Neuronal stem cell (in vitro differentiated cells): ENCODE results near the gene THAP12.

Experiments
- DNase-seq: peaks from one replicate; pipeline ENCODE4 v3.0.0-alpha.2; 2013; ENCODE audit warnings: low spot score
- H2AFZ ChIP-seq: one replicate; pipeline ENCODE4 v1.6.1; 2013; ENCODE audit warnings: mild to moderate bottlenecking, low read length, inconsistent platforms
- H2AK5ac ChIP-seq: 2 replicates; pipeline ENCODE4 v1.6.1; 2013; ENCODE audit warnings: low read depth, mild to moderate bottlenecking, inconsistent platforms, low read length, moderate library complexity, mixed read lengths
- H2BK120ac ChIP-seq: 2 replicates; pipeline ENCODE4 v1.6.1; 2013; ENCODE audit warnings: low read depth, mild to moderate bottlenecking, inconsistent platforms, low read length, moderate library complexity, mixed read lengths
- H2BK12ac ChIP-seq: one replicate; pipeline ENCODE4 v1.6.1; 2013; ENCODE audit warnings: low read length, inconsistent platforms
- H2BK15ac ChIP-seq: 2 replicates; pipeline ENCODE4 v1.6.1; 2013; ENCODE audit warnings: mild to moderate bottlenecking, low read length, inconsistent platforms, mixed read lengths
- H2BK5ac ChIP-seq: one replicate; pipeline ENCODE4 v1.6.1; 2013; ENCODE audit warnings: inconsistent platforms, mild to moderate bottlenecking, low read length, moderate library complexity
- H3K14ac ChIP-seq: one replicate; pipeline ENCODE4 v1.6.1; 2013; ENCODE audit warnings: low read length, inconsistent platforms
- H3K18ac ChIP-seq: 2 replicates; pipeline ENCODE4 v1.6.1; 2013; ENCODE audit warnings: low read length, inconsistent platforms
- H3K23ac ChIP-seq: 2 replicates; pipeline ENCODE4 v1.6.1; 2013; ENCODE audit warnings: low read depth, mild to moderate bottlenecking, mixed read lengths, low read length, inconsistent platforms; ENCODE audit not compliant: poor library complexity
- H3K27ac ChIP-seq: replicated peaks from 3 replicates; pipeline ENCODE4 v1.5.1; 2013; ENCODE audit warnings: low read length, inconsistent platforms
- H3K27me3 ChIP-seq, 3 experiments: 2 replicates each; pipeline ENCODE4 v1.6.1; 2013; ENCODE audit warnings: low read length in 3 of 3, mild to moderate bottlenecking in 2 of 3, inconsistent platforms in 1 of 3, low read depth in 1 of 3, mixed read lengths in 1 of 3, moderate library complexity in 1 of 3; ENCODE audit not compliant: control insufficient read depth in 3 of 3, insufficient read depth in 3 of 3
- H3K36me3 ChIP-seq, 2 donors: replicated peaks in 1 of 2; 2 replicates each; pipeline ENCODE4 v1.6.1; 2013; ENCODE audit warnings: low read length in 2 of 2; ENCODE audit not compliant: control insufficient read depth in 2 of 2, insufficient read depth in 2 of 2
- H3K4ac ChIP-seq: 2 replicates; pipeline ENCODE4 v1.6.1; 2013; ENCODE audit warnings: inconsistent platforms, mild to moderate bottlenecking, low read length, moderate library complexity
- H3K4me1 ChIP-seq, 2 donors: 1 replicate in 1 of 2; 2 replicates in 1 of 2; pipeline ENCODE4 v1.6.1; 2013; ENCODE audit warnings: low read length in 2 of 2, low read depth in 1 of 2; ENCODE audit not compliant: control insufficient read depth in 2 of 2, insufficient read depth in 1 of 2
- H3K4me2 ChIP-seq: one replicate; pipeline ENCODE4 v1.6.1; 2013; ENCODE audit warnings: mild to moderate bottlenecking, low read length, inconsistent platforms; ENCODE audit not compliant: insufficient read depth, poor library complexity, severe bottlenecking
- H3K4me3 ChIP-seq, 2 donors: 2 replicates each; pipeline ENCODE4 v1.5.1; 2013; ENCODE audit warnings: low read length in 2 of 2, mild to moderate bottlenecking in 2 of 2, inconsistent platforms in 1 of 2, moderate library complexity in 1 of 2
- H3K79me1 ChIP-seq: one replicate; pipeline ENCODE4 v1.6.1; 2013; ENCODE audit warnings: low read depth, mild to moderate bottlenecking, inconsistent platforms, low read length, moderate library complexity
- H3K9ac ChIP-seq: one replicate; pipeline ENCODE4 v1.6.1; 2013; ENCODE audit warnings: mild to moderate bottlenecking, low read depth, low read length, inconsistent platforms; ENCODE audit not compliant: poor library complexity
- H3K9me3 ChIP-seq, 2 donors: replicated peaks in 1 of 2; 2 replicates each; pipeline versions ENCODE3 to v1.6.1; 2013; ENCODE audit warnings: low read length in 2 of 2, mild to moderate bottlenecking in 2 of 2, inconsistent platforms in 1 of 2, low read depth in 1 of 2, mixed read lengths in 1 of 2, moderate library complexity in 1 of 2; ENCODE audit not compliant: control insufficient read depth in 2 of 2, insufficient read depth in 1 of 2
- H4K8ac ChIP-seq: one replicate; pipeline ENCODE4 v1.6.1; 2013; ENCODE audit warnings: low read depth, mild to moderate bottlenecking, inconsistent platforms, low read length, moderate library complexity
- H4K91ac ChIP-seq: one replicate; pipeline ENCODE4 v1.6.1; 2013; ENCODE audit warnings: low read length, low read depth, mild to moderate bottlenecking, inconsistent platforms; ENCODE audit not compliant: poor library complexity
- WGBS, 2 donors: extraction: QIAGEN DNeasy Blood & Tissue Kit; methylation state at CpG; one replicate each; pipeline ENCODE4 v1.1.7; 2013; ENCODE audit warnings: missing lambda C conversion rate in 2 of 2, mixed read lengths in 1 of 2; ENCODE audit not compliant: insufficient read length in 2 of 2, insufficient replicate concordance in 1 of 2; ENCODE audit errors: extremely low coverage in 2 of 2; 5-methylcytosine and 5-hydroxymethylcytosine counted together

The THAP12 gene

DNA sequence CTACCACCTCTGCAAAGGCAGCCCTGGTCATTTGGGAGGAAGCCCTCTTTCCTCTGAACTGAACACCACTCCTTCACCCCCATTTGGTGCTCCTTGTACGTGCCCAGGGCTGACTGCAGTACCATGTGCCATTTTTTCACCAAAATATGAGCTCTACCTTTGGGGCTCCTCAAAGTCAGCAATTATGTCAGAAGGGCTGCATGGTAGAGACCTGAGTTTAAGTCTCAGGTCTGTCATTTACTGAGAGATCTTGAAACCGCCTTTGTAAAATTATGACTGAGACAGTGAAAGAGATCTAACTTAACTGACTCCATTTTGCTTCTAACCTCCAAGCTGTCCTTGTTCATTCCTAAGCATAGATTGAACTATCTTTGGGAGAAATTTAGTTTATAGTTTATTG is 58.0 kb downstream of the THAP12 start:
- Histone ChIP-seq H3K4me1 (peaks cover 2 to 7% of the 10 kb centered on the region in 2 donors), H3K27me3 (peaks cover 4 to 45% (median 28%) of the 10 kb centered on the region in 3 experiments), H3K23ac (no peak overlapping the region), H3K4me3 (no peak overlapping the region), H2BK12ac (no peak overlapping the region), H2AFZ (no peak overlapping the region), H2BK5ac (no peak overlapping the region), H3K9ac (no peak overlapping the region), H2BK15ac (no peak overlapping the region), H3K36me3 (no peaks in the 10 kb centered on the region), H2AK5ac (no peak overlapping the region), H2BK120ac (no peak overlapping the region), H3K18ac (no peak overlapping the region), H4K91ac (no peak overlapping the region), H3K4me2 (no peak overlapping the region), H3K9me3 (no peaks in the 10 kb centered on the region), H3K14ac (no peak overlapping the region), H3K4ac (no peak overlapping the region), H4K8ac (no peak overlapping the region), H3K27ac (no peak overlapping the region), H3K79me1 (no peaks in the 10 kb centered on the region)
- WGBS, 2 donors: no CpG with 5 or more reads among the region's 2 CpGs
- no peak for DNase-seq

DNA sequence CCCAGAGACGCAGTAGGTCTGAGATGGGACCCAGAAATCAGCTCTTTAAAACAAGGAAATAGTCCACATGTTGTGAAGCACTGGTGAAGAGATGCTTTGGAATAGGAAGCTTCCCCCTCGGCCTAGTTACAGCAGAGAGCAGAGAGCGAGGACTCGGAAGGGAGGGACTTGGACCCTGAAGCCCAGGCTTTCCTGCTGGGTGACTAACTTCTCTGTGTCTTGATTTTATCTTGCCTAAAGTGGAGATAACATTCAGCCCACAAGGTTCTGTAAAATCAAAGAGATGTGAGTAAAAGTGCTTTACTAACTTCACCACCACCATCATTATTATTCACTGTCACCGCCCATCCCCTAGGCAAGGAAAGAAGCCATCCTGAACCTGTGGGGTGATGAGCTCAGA is 58.4 kb downstream of the THAP12 start:
- no peak overlapping the region for H3K4me3 ChIP-seq
- H2AK5ac ChIP-seq: no peak overlapping the region
- no peak overlapping the region for H3K14ac ChIP-seq
- H3K9me3 ChIP-seq: no peaks in the 10 kb centered on the region
- no peak overlapping the region for H3K4me2 ChIP-seq
- H3K27me3 ChIP-seq: peaks cover 4 to 48% (median 28%) of the 10 kb centered on the region in 3 experiments
- no peak overlapping the region for H2BK120ac ChIP-seq
- WGBS, 2 donors: no CpG with 5 or more reads among the region's 5 CpGs
- H3K4me1 ChIP-seq: peaks cover under 1 to 6% of the 10 kb centered on the region in 2 donors
- H3K9ac ChIP-seq: no peak overlapping the region
- no peak for DNase-seq
- H3K23ac ChIP-seq: no peak overlapping the region
- H4K91ac ChIP-seq: no peak overlapping the region
- no peaks in the 10 kb centered on the region for H3K36me3 ChIP-seq
- no peak overlapping the region for H4K8ac ChIP-seq
- H2AFZ ChIP-seq: no peak overlapping the region
- no peak overlapping the region for H2BK12ac ChIP-seq
- H3K27ac ChIP-seq: no peak overlapping the region
- no peak overlapping the region for H2BK5ac ChIP-seq
- H3K79me1 ChIP-seq: no peaks in the 10 kb centered on the region
- no peak overlapping the region for H3K18ac ChIP-seq
- H3K4ac ChIP-seq: no peak overlapping the region
- no peak overlapping the region for H2BK15ac ChIP-seq

DNA sequence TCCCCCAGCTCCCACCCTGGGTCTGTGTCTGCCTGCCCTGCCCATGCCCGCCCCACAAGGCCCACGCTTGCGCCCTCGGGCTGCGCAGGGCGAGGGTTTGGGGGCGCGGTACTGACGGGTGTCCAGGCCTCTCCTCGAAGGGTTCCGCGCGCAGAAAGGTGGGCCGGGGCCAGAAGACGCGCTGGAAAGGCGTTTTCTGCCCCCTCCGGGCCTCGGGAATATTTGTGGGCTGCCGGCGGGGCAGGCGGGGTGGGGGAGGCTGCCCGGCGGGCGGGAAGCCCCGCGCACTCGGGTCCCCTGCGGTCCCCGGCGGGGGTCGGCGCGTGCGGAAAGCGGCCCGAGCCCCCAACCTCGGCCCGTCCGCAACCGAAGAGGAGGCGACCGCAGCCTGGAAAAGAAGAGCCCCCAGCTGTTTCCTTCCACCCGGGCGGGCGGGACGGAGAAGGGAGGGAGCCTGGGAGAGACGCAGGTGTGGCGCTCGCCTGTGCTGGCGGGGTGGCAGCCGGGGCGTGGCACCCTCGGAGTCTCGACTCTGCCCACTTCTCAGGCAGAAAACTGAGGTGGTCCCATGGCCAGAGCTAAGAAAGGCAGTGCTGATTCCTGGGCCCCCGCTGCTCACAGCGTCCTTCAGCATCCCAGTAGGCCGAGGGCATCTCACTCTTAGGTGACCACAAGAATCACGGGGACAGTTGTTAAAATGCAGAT is 59.0 kb downstream of the THAP12 start:
- no peaks in the 10 kb centered on the region for H3K36me3 ChIP-seq
- no peak overlapping the region for H4K91ac ChIP-seq
- peak overlapping the region; percentile 39 for H3K23ac ChIP-seq
- H3K4me1 ChIP-seq: peaks cover 0 to 3% of the 10 kb centered on the region in 2 donors
- peak overlapping the region; percentile 81 for H3K18ac ChIP-seq
- H4K8ac ChIP-seq: no peak overlapping the region
- peak overlapping the region; percentile 62 for H3K4me2 ChIP-seq
- H3K27ac ChIP-seq: no peak overlapping the region
- no peak for DNase-seq
- no peak overlapping the region for H2BK120ac ChIP-seq
- peak overlapping the region; percentile 58 for H2BK12ac ChIP-seq
- no peak overlapping the region for H3K4ac ChIP-seq
- H3K14ac ChIP-seq: no peak overlapping the region
- no CpG with 5 or more reads among the region's 59 CpGs for WGBS, 2 donors
- H2BK15ac ChIP-seq: peak overlapping the region; percentile 92
- peak overlapping the region; percentile 61 for H2AFZ ChIP-seq
- H3K9ac ChIP-seq: peak overlapping the region; percentile 79
- peaks cover 4 to 54% (median 28%) of the 10 kb centered on the region in 3 experiments for H3K27me3 ChIP-seq
- peak overlapping the region in 1 of 2 donors; percentile 69 for H3K4me3 ChIP-seq
- no peaks in the 10 kb centered on the region for H3K9me3 ChIP-seq
- H2AK5ac ChIP-seq: peak overlapping the region; percentile 6
- no peaks in the 10 kb centered on the region for H3K79me1 ChIP-seq
- no peak overlapping the region for H2BK5ac ChIP-seq

DNA sequence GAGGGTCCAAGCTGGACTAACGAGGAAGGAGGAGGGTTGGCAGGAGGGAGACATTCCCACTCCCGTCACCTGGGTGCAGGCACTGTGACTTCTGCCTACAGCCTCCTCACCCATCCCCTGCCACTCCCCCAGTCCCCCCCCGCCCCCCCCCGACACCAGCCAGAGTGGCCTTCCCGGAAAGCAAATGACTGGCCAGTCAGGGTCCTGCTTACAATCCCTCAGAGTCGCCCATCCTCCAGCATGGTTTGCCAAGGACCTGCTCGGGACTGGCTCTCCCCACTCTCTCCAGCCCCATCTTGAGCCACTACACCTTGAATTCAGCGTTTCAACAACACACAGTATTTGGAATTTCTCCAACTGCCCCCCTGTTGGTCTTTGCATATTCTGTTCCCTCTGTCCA is 59.6 kb downstream of the THAP12 start:
- Histone ChIP-seq H2BK15ac (peak overlapping the region; percentile 92), H2AK5ac (peak overlapping the region; percentile 6), H4K91ac (no peak overlapping the region), H3K9me3 (no peaks in the 10 kb centered on the region), H3K79me1 (no peaks in the 10 kb centered on the region), H3K4me3 (peak overlapping the region in 1 of 2 donors; percentile 69), H3K27ac (no peak overlapping the region), H2AFZ (peak overlapping the region; percentile 61), H2BK5ac (no peak overlapping the region), H4K8ac (no peak overlapping the region), H3K4me1 (peaks cover 0 to 3% of the 10 kb centered on the region in 2 donors), H3K9ac (peak overlapping the region; percentile 79), H2BK12ac (no peak overlapping the region), H2BK120ac (no peak overlapping the region), H3K14ac (no peak overlapping the region), H3K4ac (no peak overlapping the region), H3K18ac (no peak overlapping the region), H3K36me3 (no peaks in the 10 kb centered on the region), H3K27me3 (peaks cover 4 to 60% (median 28%) of the 10 kb centered on the region in 3 experiments), H3K4me2 (peak overlapping the region; percentile 62), H3K23ac (no peak overlapping the region)
- DNase-seq: no peak
- WGBS, 2 donors: no CpG with 5 or more reads among the region's 8 CpGs
